GM12878 (cell line): ENCODE results near the gene NIFK. TPM values are rescaled to one million over a fixed set of nuclear protein-coding genes. Genes with fewer than 3 reads are reported as not detected.

ENCODE experiments used
- ATF7 ChIP-seq: fragments of 450-650 bp; IDR thresholded peaks from 2 replicates; pipeline ENCODE4 v1.6.1; 2016; ENCODE audit warnings: low read depth, mild to moderate bottlenecking
- BCL11A ChIP-seq: IDR thresholded peaks from 2 replicates; pipeline ENCODE4 v1.6.1; 2011; ENCODE audit warnings: low read depth, low read length
- CBFB ChIP-seq: IDR thresholded peaks from 2 replicates; pipeline ENCODE4 v1.6.1; 2016; ENCODE audit warnings: antibody characterized with exemption, low read depth
- E4F1 ChIP-seq: fragments of 450-650 bp; IDR thresholded peaks from 2 replicates; pipeline ENCODE4 v1.6.1; 2018; ENCODE audit warnings: borderline replicate concordance, mild to moderate bottlenecking; ENCODE audit not compliant: partially characterized antibody
- FOXK2 ChIP-seq: fragments of 450-650 bp; IDR thresholded peaks from 2 replicates; pipeline ENCODE4 v1.6.1; 2017; ENCODE audit warnings: mild to moderate bottlenecking, moderate library complexity
- IRF4 ChIP-seq: IDR thresholded peaks from 2 replicates; pipeline ENCODE4 v1.6.1; 2011; ENCODE audit warnings: low read depth, low read length
- MYC ChIP-seq: IDR thresholded peaks from 2 replicates; pipeline ENCODE4 v1.6.1; 2011; ENCODE audit warnings: mild to moderate bottlenecking, low read length, moderate library complexity, inconsistent platforms; ENCODE audit not compliant: insufficient read depth, insufficient replicate concordance, insufficient read length, severe bottlenecking
- NFIC ChIP-seq: IDR thresholded peaks from 2 replicates; pipeline ENCODE4 v1.6.1; 2012; ENCODE audit warnings: low read depth, mild to moderate bottlenecking, inconsistent platforms, low read length, moderate library complexity
- NR2C2 ChIP-seq: IDR thresholded peaks from 2 replicates; pipeline ENCODE4 v1.6.1; 2011; ENCODE audit warnings: borderline replicate concordance, low read depth; ENCODE audit not compliant: control insufficient read depth, insufficient read length
- POLR2AphosphoS2 ChIP-seq: IDR thresholded peaks from 2 replicates; pipeline ENCODE4 v1.6.1; 2011; ENCODE audit warnings: low read depth, mild to moderate bottlenecking, low read length, improper control_type of control experiment, moderate library complexity
- RBBP5 ChIP-seq: fragments of 200-600 bp; sonication (generic); conservative IDR thresholded peaks from 2 replicates; pipeline ENCODE4 v1.6.1; 2016
- SMARCA5 ChIP-seq: fragments of 450-650 bp; IDR thresholded peaks from 2 replicates; pipeline ENCODE4 v1.6.1; 2017; ENCODE audit warnings: mild to moderate bottlenecking
- STAT3 ChIP-seq: IDR thresholded peaks from 2 replicates; pipeline ENCODE4 v1.6.1; 2011; ENCODE audit warnings: low read depth, low read length, improper control_type of control experiment
- TCF7 ChIP-seq: IDR thresholded peaks from 2 replicates; pipeline ENCODE4 v1.6.1; 2014; ENCODE audit warnings: antibody characterized with exemption, borderline replicate concordance
- YY1 ChIP-seq: IDR thresholded peaks from 2 replicates; pipeline ENCODE4 v1.6.1; 2011; ENCODE audit warnings: low read depth, mild to moderate bottlenecking, low read length
- ZBTB40 ChIP-seq: fragments of 450-650 bp; IDR thresholded peaks from 2 replicates; pipeline ENCODE4 v1.6.1; 2016; ENCODE audit warnings: mild to moderate bottlenecking, moderate library complexity, borderline replicate concordance
- polyA plus RNA-seq, 11 experiments: library from polyadenylated mRNA; depleted of rRNA in 4 of 11; unstranded in 6 of 11; stranded (reverse) in 5 of 11; fragments of >200 nt; fragmentation: Nextera tagmentation in 4 of 11; fragmentation: Illumina TruSeq in 1 of 11; extraction: Ambion mirVana in 4 of 11; extraction: Trizol in 1 of 11; gene quantifications; 1 replicate in 1 of 11; 2 replicates in 10 of 11; pipeline versions ENCODE4 v1.2.1 to v1.2.3, GENCODE V29; 2011 to 2016; ENCODE audit warnings: inconsistent platforms in 2 of 11, missing spikeins in 2 of 11, low read depth in 1 of 11
- total RNA-seq, 4 experiments: library from RNA; depleted of rRNA in 3 of 4; stranded (reverse); fragments of >200 nt in 3 of 4; fragmentation: Illumina TruSeq in 1 of 4; extraction: Trizol in 1 of 4; gene quantifications; 2 replicates each; pipeline versions ENCODE4 v1.2.1 to v1.2.3, GENCODE V29; 2013 to 2021
- TF ChIP-seq, protein P1 (sequence below): fragments of 450-650 bp; IDR thresholded peaks from 2 replicates; pipeline ENCODE4 v1.6.1; 2017; ENCODE audit warnings: low read depth, mild to moderate bottlenecking, moderate library complexity
- TF ChIP-seq, protein P2 (sequence below): IDR thresholded peaks from 2 replicates; pipeline ENCODE4 v1.6.1; 2012; ENCODE audit warnings: low read length, inconsistent platforms
- TF ChIP-seq, protein P3 (sequence below): IDR thresholded peaks from 2 replicates; pipeline ENCODE4 v1.6.1; 2011; ENCODE audit warnings: low read depth, low read length, improper control_type of control experiment, borderline replicate concordance

Gene NIFK
- total and polyA plus RNA-seq, 10 of the 15 experiments (the other 5 are each of a cell fraction or from before 2014, with no cell fraction given): 47.2 to 286 (median 157) TPM

DNA sequence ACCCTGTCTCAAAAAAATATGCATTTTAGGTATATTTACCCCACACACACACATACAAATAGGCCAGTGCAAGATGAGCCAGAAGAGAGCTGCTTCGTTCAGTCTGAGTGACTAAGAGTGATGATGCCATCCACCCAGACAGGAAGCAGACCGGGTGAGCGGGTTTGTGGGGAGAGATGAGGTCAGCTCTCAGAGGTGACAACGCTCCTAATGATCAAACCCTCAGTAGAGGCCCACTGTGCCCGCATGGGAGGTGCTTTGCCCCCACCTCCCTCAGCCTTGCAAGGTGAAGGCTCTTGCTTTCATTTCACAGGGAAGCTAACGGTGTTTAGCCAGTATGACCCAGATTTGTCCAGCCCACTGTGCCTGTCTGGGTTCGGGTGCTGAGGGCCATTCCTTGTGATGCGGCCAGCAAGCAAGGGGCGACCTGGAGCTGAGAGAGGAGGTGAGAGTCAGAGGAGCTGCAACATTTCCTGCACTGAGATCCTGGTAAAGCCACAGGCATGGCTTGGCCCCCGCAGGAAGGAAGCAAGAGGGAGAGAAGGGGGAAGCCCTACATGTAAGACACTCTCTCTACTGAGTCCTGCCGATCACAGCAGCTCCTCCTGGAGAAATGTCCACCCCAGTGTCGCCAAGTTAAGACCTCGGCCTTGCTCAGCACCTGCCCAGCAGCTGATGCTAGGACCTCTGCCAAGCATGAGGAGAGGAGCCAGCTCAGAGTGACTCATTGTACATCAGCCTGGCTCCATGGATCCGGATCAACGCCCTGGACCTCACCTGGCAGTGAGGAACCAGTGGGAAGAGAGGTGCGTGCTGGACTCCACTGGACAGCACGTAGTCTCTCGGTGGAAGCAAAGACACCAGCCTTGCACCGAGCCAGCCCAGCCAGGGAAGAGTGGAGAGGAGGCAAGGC, 37.0 kb downstream of the NIFK start (continued):
- TF ChIP-seq E4F1: no peak
- TF ChIP-seq, protein P1, sequence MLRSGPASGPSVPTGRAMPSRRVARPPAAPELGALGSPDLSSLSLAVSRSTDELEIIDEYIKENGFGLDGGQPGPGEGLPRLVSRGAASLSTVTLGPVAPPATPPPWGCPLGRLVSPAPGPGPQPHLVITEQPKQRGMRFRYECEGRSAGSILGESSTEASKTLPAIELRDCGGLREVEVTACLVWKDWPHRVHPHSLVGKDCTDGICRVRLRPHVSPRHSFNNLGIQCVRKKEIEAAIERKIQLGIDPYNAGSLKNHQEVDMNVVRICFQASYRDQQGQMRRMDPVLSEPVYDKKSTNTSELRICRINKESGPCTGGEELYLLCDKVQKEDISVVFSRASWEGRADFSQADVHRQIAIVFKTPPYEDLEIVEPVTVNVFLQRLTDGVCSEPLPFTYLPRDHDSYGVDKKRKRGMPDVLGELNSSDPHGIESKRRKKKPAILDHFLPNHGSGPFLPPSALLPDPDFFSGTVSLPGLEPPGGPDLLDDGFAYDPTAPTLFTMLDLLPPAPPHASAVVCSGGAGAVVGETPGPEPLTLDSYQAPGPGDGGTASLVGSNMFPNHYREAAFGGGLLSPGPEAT: no peak
- TF ChIP-seq YY1: no peak
- no peak for TF ChIP-seq TCF7
- TF ChIP-seq, protein P2, sequence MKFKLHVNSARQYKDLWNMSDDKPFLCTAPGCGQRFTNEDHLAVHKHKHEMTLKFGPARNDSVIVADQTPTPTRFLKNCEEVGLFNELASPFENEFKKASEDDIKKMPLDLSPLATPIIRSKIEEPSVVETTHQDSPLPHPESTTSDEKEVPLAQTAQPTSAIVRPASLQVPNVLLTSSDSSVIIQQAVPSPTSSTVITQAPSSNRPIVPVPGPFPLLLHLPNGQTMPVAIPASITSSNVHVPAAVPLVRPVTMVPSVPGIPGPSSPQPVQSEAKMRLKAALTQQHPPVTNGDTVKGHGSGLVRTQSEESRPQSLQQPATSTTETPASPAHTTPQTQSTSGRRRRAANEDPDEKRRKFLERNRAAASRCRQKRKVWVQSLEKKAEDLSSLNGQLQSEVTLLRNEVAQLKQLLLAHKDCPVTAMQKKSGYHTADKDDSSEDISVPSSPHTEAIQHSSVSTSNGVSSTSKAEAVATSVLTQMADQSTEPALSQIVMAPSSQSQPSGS: peak; percentile 87
- TF ChIP-seq, protein P3, sequence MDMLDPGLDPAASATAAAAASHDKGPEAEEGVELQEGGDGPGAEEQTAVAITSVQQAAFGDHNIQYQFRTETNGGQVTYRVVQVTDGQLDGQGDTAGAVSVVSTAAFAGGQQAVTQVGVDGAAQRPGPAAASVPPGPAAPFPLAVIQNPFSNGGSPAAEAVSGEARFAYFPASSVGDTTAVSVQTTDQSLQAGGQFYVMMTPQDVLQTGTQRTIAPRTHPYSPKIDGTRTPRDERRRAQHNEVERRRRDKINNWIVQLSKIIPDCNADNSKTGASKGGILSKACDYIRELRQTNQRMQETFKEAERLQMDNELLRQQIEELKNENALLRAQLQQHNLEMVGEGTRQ: no peak
- no peak for TF ChIP-seq IRF4
- no peak for TF ChIP-seq RBBP5
- peak; percentile 38; the same call in 1 of the 2 replicates for TF ChIP-seq CBFB
- no peak; the same call in 1 of the 2 replicates for TF ChIP-seq ZBTB40
- peak; percentile 89 for TF ChIP-seq ATF7
- TF ChIP-seq STAT3: no peak
- no peak for TF ChIP-seq MYC
- TF ChIP-seq NFIC: peak; percentile 73; the same call in 1 of the 2 replicates
- TF ChIP-seq NR2C2: no peak
- TF ChIP-seq SMARCA5: no peak
- TF ChIP-seq FOXK2: no peak
- no peak for TF ChIP-seq POLR2AphosphoS2
- peak; percentile 70; the same call in 1 of the 2 replicates for TF ChIP-seq BCL11A
